Heart left ventricle (tissue), 16 donors: ENCODE results near the gene ARHGAP10. TPM values are rescaled to one million over a fixed set of nuclear protein-coding genes. Genes with fewer than 3 reads are reported as not detected.

Experiments used
- ATAC-seq, 4 donors: fragments of 200-7000 bp; cut with Tn5 transposase; one replicate each; pipeline ENCODE4 v1.9.1; 2020 to 2022; ENCODE audit warnings: moderate library complexity in 4 of 4, mild to moderate bottlenecking in 3 of 4, moderate number of reproducible peaks in 1 of 4
- DNase-seq, 5 donors: peaks; one replicate each; pipeline ENCODE4 v3.0.0-alpha.2; 2020
- H3K27ac ChIP-seq, 12 donors: fragments of 200-600 bp; sonication (generic) in 4 of 12; one replicate each; pipeline versions ENCODE4 v1.5.0 to v1.8.0; 2016 to 2022; ENCODE audit warnings: mild to moderate bottlenecking in 2 of 12
- H3K27me3 ChIP-seq, 9 donors: fragments of 200-600 bp; sonication (generic) in 2 of 9; one replicate each; pipeline versions ENCODE4 v1.5.1 to v1.8.0; 2016 to 2022; ENCODE audit warnings: mild to moderate bottlenecking in 3 of 9
- H3K36me3 ChIP-seq, 9 donors: fragments of 200-600 bp; sonication (generic) in 2 of 9; one replicate each; pipeline versions ENCODE4 v1.5.0 to v1.8.0; 2018 to 2022; ENCODE audit warnings: mild to moderate bottlenecking in 2 of 9
- H3K4me1 ChIP-seq, 12 donors: fragments of 200-600 bp; sonication (generic) in 4 of 12; one replicate each; pipeline versions ENCODE4 v1.5.0 to v1.8.0; 2016 to 2022; ENCODE audit warnings: mild to moderate bottlenecking in 3 of 12
- H3K4me3 ChIP-seq, 12 donors: fragments of 200-600 bp; sonication (generic) in 4 of 12; one replicate each; pipeline versions ENCODE4 v1.5.0 to v1.8.0; 2017 to 2022; ENCODE audit warnings: mild to moderate bottlenecking in 9 of 12, moderate library complexity in 4 of 12
- H3K9me3 ChIP-seq, 12 donors: fragments of 200-600 bp; sonication (generic) in 4 of 12; one replicate each; pipeline versions ENCODE4 v1.5.0 to v1.8.0; 2016 to 2022; ENCODE audit warnings: mild to moderate bottlenecking in 1 of 12
- CTCF ChIP-seq, 12 donors: fragments of 200-600 bp; sonication (generic) in 4 of 12; IDR thresholded peaks; one replicate each; pipeline versions ENCODE4 v1.5.0 to v1.8.0; 2018 to 2022; ENCODE audit warnings: antibody characterized with exemption in 12 of 12, mild to moderate bottlenecking in 5 of 12
- POLR2A ChIP-seq, 2 donors: fragments of 450-650 bp; IDR thresholded peaks; one replicate each; pipeline ENCODE4 v1.6.1; 2017; ENCODE audit warnings: antibody characterized with exemption in 2 of 2, mild to moderate bottlenecking in 2 of 2, moderate library complexity in 2 of 2
- WGBS, 4 donors: extraction: QIAGEN DNeasy Blood & Tissue Kit in 2 of 4; methylation state at CpG; one replicate each; pipeline versions ENCODE4 v1.1.5 to v1.1.7; 2013 to 2018; 5-methylcytosine and 5-hydroxymethylcytosine counted together
- intact Hi-C, 10 donors: fragments of 100-400 bp; cut with DNase I; formaldehyde crosslinking; loops; one replicate each; pipeline versions ENCODE4 v1.11.1 to v1.14.2; 2022
- polyA plus RNA-seq, 2 donors: library from polyadenylated mRNA; stranded (reverse); fragments of 200-250 nt; gene quantifications; one replicate each; pipeline ENCODE4 v1.2.3, GENCODE V29; 2013
- total RNA-seq, 9 donors: library from RNA; depleted of rRNA in 2 of 9; stranded (reverse); fragments of >200 nt in 2 of 9; fragmentation: NEBNext Ultra II Directional in 3 of 9; extraction: Animal tissue kit (Norgen Biotek cat#: 25700) in 3 of 9; gene quantifications; one replicate each; pipeline versions ENCODE4 v1.1.0 to v1.2.4, GENCODE V29; 2016 to 2023
- donor health status: ischemic (EF 13 %, LVEDD 7.1; RV severe dilation, severe dysfunction).
- donor health status: healthy with polysubstance abuse.
- donor health status: DM: no; HTN: yes; CAD: no.
- donor health status: DM: no; HTN: no; CAD: no.
- donor health status: ischemic (EF 25% LVEDD 6.9; RV normal size, moderate dysfunction).
- donor health status: ischemic (EF 25% LVEDD 5.7; RV mildly dilated, moderate dysfunction).
- donor health status: healthy.
- donor health status: DM: yes; HTN: yes; CAD: no.
- donor health status: ischemic (EF 35%, LVEDD 5.7; RV mildly dilated, moderate dysfunction).
- donor health status: nonischemic (EF 11% LVEDD 7.7; RV severe dilation, severe dysfunction).
- donor health status: DM: yes; HTN: yes; CAD: no.
- donor health status: PGD.
- donor health status: ischemic (EF 29% LVEDD 5.4; RV normal size, mild dysfunction).
- donor health status: nonischemic (EF 23%, LVEDD 6.1; RV moderate dilation, normal function).

ARHGAP10 gene
- total and polyA plus RNA-seq, 11 donors, result 30.6 to 73.7 (median 51.7) TPM

GRCh38 chr4:148016063-148016637, 284.3 kb downstream of the ARHGAP10 start:
- no peak for DNase-seq
- intact Hi-C loops, result no loop called here
- H3K36me3 ChIP-seq, result no peaks in the 10 kb centered on the region
- peaks cover 0 to 3% (median 0%) of the 10 kb centered on the region in 12 donors for H3K9me3 ChIP-seq
- no peak for ATAC-seq
- no peak overlapping the region for H3K4me3 ChIP-seq
- WGBS, 4 donors, result 83 to 88% (median 86%) methylated on average over 6 of the region's 6 CpGs
- H3K27me3 ChIP-seq, result no peaks in the 10 kb centered on the region
- no peak for TF ChIP-seq POLR2A (IDR thresholded peaks at IDR 0.05)
- TF ChIP-seq CTCF (IDR thresholded peaks at IDR 0.05), result no peak
- H3K4me1 ChIP-seq, result peaks cover 0 to 36% (median 18%) of the 10 kb centered on the region in 12 donors
- H3K27ac ChIP-seq, result peak overlapping the region in 1 of 12 donors; percentile 52

- ATAC-seq, result peak; percentile 72 to 86 (median 76)
- Histone ChIP-seq H3K4me3 (no peak overlapping the region), H3K36me3 (no peaks in the 10 kb centered on the region), H3K4me1 (peaks cover 0 to 51% (median 27%) of the 10 kb centered on the region in 12 donors), H3K9me3 (no peaks in the 10 kb centered on the region), H3K27me3 (no peaks in the 10 kb centered on the region), H3K27ac (peak overlapping the region in 8 of 12 donors; percentile 22 to 53 (median 35))
- intact Hi-C loops, result no loop called here
- peak in 1 of 5 donors; percentile 50 for DNase-seq
- no peak for TF ChIP-seq CTCF (IDR thresholded peaks at IDR 0.05)
- TF ChIP-seq POLR2A (IDR thresholded peaks at IDR 0.05), result no peak
- 15 to 33% (median 22%) methylated on average over 5 of the region's 5 CpGs for WGBS, 4 donors
These were observed 285.9 kb downstream of the ARHGAP10 start for GRCh38 chr4:148017801-148018200.

GRCh38 chr4:148021686-148022085, 289.8 kb downstream of the ARHGAP10 start:
- WGBS, 4 donors, result 86 to 96% (median 92%) methylated on average over 1 of the region's 1 CpG
- Histone ChIP-seq H3K27ac (peak overlapping the region in 1 of 12 donors; percentile 51), H3K9me3 (no peaks in the 10 kb centered on the region), H3K27me3 (no peaks in the 10 kb centered on the region), H3K36me3 (peaks cover 0 to 4% (median 0%) of the 10 kb centered on the region in 9 donors), H3K4me1 (peaks cover 0 to 65% (median 27%) of the 10 kb centered on the region in 12 donors), H3K4me3 (no peak overlapping the region)
- DNase-seq, result no peak
- peak in 7 of 12 donors; percentile 22 to 45 (median 28) for TF ChIP-seq CTCF (IDR thresholded peaks at IDR 0.05)
- TF ChIP-seq POLR2A (IDR thresholded peaks at IDR 0.05), result no peak
- intact Hi-C loops, result no loop called here
- no peak for ATAC-seq

- no peak for ATAC-seq
- WGBS, 4 donors, result 89 to 95% (median 93%) methylated on average over 6 of the region's 6 CpGs
- Histone ChIP-seq H3K4me1 (peaks cover 0 to 57% (median 16%) of the 10 kb centered on the region in 12 donors), H3K27me3 (no peaks in the 10 kb centered on the region), H3K27ac (peak overlapping the region in 5 of 12 donors; percentile 4 to 51 (median 31)), H3K36me3 (peaks cover 0 to 4% (median 0%) of the 10 kb centered on the region in 9 donors), H3K9me3 (no peaks in the 10 kb centered on the region), H3K4me3 (peak overlapping the region in 2 of 12 donors; percentile 11 to 16)
- TF ChIP-seq CTCF (IDR thresholded peaks at IDR 0.05) (no peak), POLR2A (IDR thresholded peaks at IDR 0.05) (no peak)
- intact Hi-C loops, result no loop called here
- DNase-seq, result no peak
These were observed 291.1 kb downstream of the ARHGAP10 start for GRCh38 chr4:148022975-148023374.
